GM23338 (cell line): ENCODE measurements around the gene TMCO1. TPM values are rescaled to one million over a fixed set of nuclear protein-coding genes. Genes with fewer than 3 reads are reported as not detected.

Source experiments
- ATAC-seq: fragments of 200-7000 bp; cut with Tn5 transposase; 3 replicates; pipeline ENCODE4 v1.9.1; 2020
- DNase-seq: peaks from one replicate; pipeline ENCODE4 v3.0.0-alpha.2; 2015; ENCODE audit warnings: low spot score
- H2AFZ ChIP-seq: fragments of 200-600 bp; sonication (generic); 2 replicates; pipeline ENCODE4 v1.8.0; 2016; ENCODE audit warnings: antibody characterized with exemption, mild to moderate bottlenecking, moderate library complexity
- H3F3A ChIP-seq: fragments of 200-600 bp; sonication (generic); replicated peaks from 2 replicates; pipeline ENCODE4 v1.8.0; 2017; ENCODE audit warnings: antibody characterized with exemption, mixed run types, low read depth
- H3K27ac ChIP-seq: fragments of 200-600 bp; sonication (generic); 2 replicates; pipeline ENCODE4 v1.6.1; 2016; ENCODE audit warnings: low read depth
- H3K27me3 ChIP-seq: fragments of 200-600 bp; sonication (generic); 2 replicates; pipeline ENCODE4 v1.8.0; 2016; ENCODE audit warnings: mild to moderate bottlenecking, mixed run types, moderate library complexity; ENCODE audit not compliant: insufficient read depth
- H3K36me3 ChIP-seq: fragments of 200-600 bp; sonication (generic); 2 replicates; pipeline ENCODE4 v1.8.0; 2016; ENCODE audit warnings: mild to moderate bottlenecking; ENCODE audit not compliant: insufficient read depth
- H3K4me1 ChIP-seq: fragments of 200-600 bp; sonication (generic); 2 replicates; pipeline ENCODE4 v1.8.0; 2016; ENCODE audit warnings: mild to moderate bottlenecking, moderate library complexity; ENCODE audit not compliant: insufficient read depth
- H3K4me2 ChIP-seq: fragments of 200-600 bp; sonication (generic); 2 replicates; pipeline ENCODE4 v1.7.1; 2017; ENCODE audit warnings: mixed run types
- H3K4me3 ChIP-seq: fragments of 200-600 bp; sonication (generic); 2 replicates; pipeline ENCODE4 v1.6.1; 2016; ENCODE audit warnings: mixed run types
- H3K79me2 ChIP-seq: fragments of 200-600 bp; sonication (generic); replicated peaks from 2 replicates; pipeline ENCODE4 v1.8.0; 2017; ENCODE audit warnings: mild to moderate bottlenecking; ENCODE audit not compliant: insufficient read depth
- H3K9me2 ChIP-seq: fragments of 200-600 bp; sonication (generic); 2 replicates; pipeline ENCODE4 v1.8.0; 2017; ENCODE audit not compliant: insufficient read depth
- H4K20me1 ChIP-seq: fragments of 200-600 bp; sonication (generic); replicated peaks from 2 replicates; pipeline ENCODE4 v1.8.0; 2017; ENCODE audit warnings: mild to moderate bottlenecking; ENCODE audit not compliant: insufficient read depth
- H3K27ac Mint-ChIP-seq: 2 replicates; pipeline ENCODE4 v1.8.0; 2020; ENCODE audit warnings: inconsistent platforms, mild to moderate bottlenecking, moderate library complexity, mixed read lengths
- H3K27me3 Mint-ChIP-seq: 3 replicates; pipeline ENCODE4 v1.8.0; 2022; ENCODE audit warnings: low read depth, mild to moderate bottlenecking, moderate library complexity, mixed read lengths, inconsistent platforms; ENCODE audit not compliant: insufficient read depth, poor library complexity
- H3K36me3 Mint-ChIP-seq: 3 replicates; pipeline ENCODE4 v1.8.0; 2021; ENCODE audit warnings: low read depth, mild to moderate bottlenecking, inconsistent platforms, moderate library complexity, mixed read lengths
- H3K4me1 Mint-ChIP-seq: 3 replicates; pipeline ENCODE4 v1.8.0; 2020; ENCODE audit warnings: mild to moderate bottlenecking, inconsistent platforms, mixed read lengths
- H3K4me3 Mint-ChIP-seq: 3 replicates; pipeline ENCODE4 v1.8.0; 2021; ENCODE audit warnings: moderate library complexity, mild to moderate bottlenecking, inconsistent platforms, mixed read lengths
- H3K9me3 Mint-ChIP-seq: 3 replicates; pipeline ENCODE4 v1.8.0; 2020; ENCODE audit warnings: moderate library complexity, mild to moderate bottlenecking, inconsistent platforms, mixed read lengths
- CREB1 ChIP-seq: fragments of 250-450 bp; sonication (Bioruptor Pico); IDR thresholded peaks from 2 replicates; pipeline ENCODE4 v1.5.0; 2020; ENCODE audit warnings: low read depth, mild to moderate bottlenecking, moderate library complexity
- CTCF ChIP-seq, 2 experiments: fragments of 200-600 bp in 1 of 2; sonication (generic) in 1 of 2; conservative IDR thresholded peaks; 2 replicates each; pipeline versions ENCODE4 v1.5.1 to v1.6.1; 2016 to 2017; ENCODE audit warnings: antibody characterized with exemption in 2 of 2, low read depth in 2 of 2, mild to moderate bottlenecking in 2 of 2, moderate library complexity in 1 of 2
- ETS1 ChIP-seq: IDR thresholded peaks from 2 replicates; pipeline ENCODE4 v1.6.1; 2016; ENCODE audit warnings: antibody characterized with exemption
- EZH2 ChIP-seq: fragments of 200-600 bp; sonication (generic); IDR thresholded peaks from one replicate; pipeline ENCODE4 v1.8.0; 2017; ENCODE audit warnings: antibody characterized with exemption, mild to moderate bottlenecking, low read depth; ENCODE audit not compliant: unreplicated experiment
- EZH2phosphoT487 ChIP-seq: fragments of 200-600 bp; sonication (generic); IDR thresholded peaks from one replicate; pipeline ENCODE4 v1.8.1; 2018; ENCODE audit warnings: antibody characterized with exemption; ENCODE audit not compliant: unreplicated experiment
- JUNB ChIP-seq: IDR thresholded peaks from one replicate; pipeline ENCODE4 v1.6.1; 2016; ENCODE audit warnings: antibody characterized with exemption; ENCODE audit not compliant: unreplicated experiment
- NANOG ChIP-seq: IDR thresholded peaks from 2 replicates; pipeline ENCODE4 v1.6.1; 2016; ENCODE audit warnings: antibody characterized with exemption, borderline replicate concordance
- POLR2AphosphoS5 ChIP-seq: IDR thresholded peaks from 2 replicates; pipeline ENCODE4 v1.6.1; 2016; ENCODE audit warnings: antibody characterized with exemption, low read depth
- REST ChIP-seq: IDR thresholded peaks from one replicate; pipeline ENCODE4 v1.6.1; 2018; ENCODE audit warnings: antibody characterized with exemption; ENCODE audit not compliant: unreplicated experiment
- STAT1 ChIP-seq: IDR thresholded peaks from one replicate; pipeline ENCODE4 v1.6.1; 2016; ENCODE audit warnings: antibody characterized with exemption; ENCODE audit not compliant: unreplicated experiment
- ZNF114 ChIP-seq: fragments of 250-450 bp; sonication (Bioruptor Pico); IDR thresholded peaks from 2 replicates; pipeline ENCODE4 v1.5.0; 2020; ENCODE audit warnings: mild to moderate bottlenecking, moderate library complexity
- ZNF331 ChIP-seq: fragments of 250-450 bp; sonication (Bioruptor Pico); IDR thresholded peaks from 2 replicates; pipeline ENCODE4 v1.5.0; 2020; ENCODE audit warnings: low read depth, mild to moderate bottlenecking, moderate library complexity
- polyA plus RNA-seq: library from polyadenylated mRNA; unstranded; fragments of >200 nt; fragmentation: Nextera tagmentation; extraction: Ambion mirVana; gene quantifications from 2 replicates; pipeline ENCODE4 v1.2.1, GENCODE V29; 2016
- total RNA-seq: library from RNA; depleted of rRNA; stranded (reverse); fragments of >200 nt; shearing (Covaris generic); gene quantifications from 2 replicates; pipeline ENCODE4 v1.2.3, GENCODE V29; 2014
- TF ChIP-seq, protein P1 (sequence below): fragments of 250-450 bp; sonication (Bioruptor Pico); IDR thresholded peaks from 2 replicates; pipeline ENCODE4 v1.5.0; 2020; ENCODE audit warnings: mild to moderate bottlenecking, moderate library complexity

TMCO1 gene
- total and polyA plus RNA-seq, 2 experiments from 2014 or later = 38.3 to 116 TPM

GRCh38 chr1:165816157-165816556 is 47.5 kb upstream of the TMCO1 start:
- H3K4me1 ChIP-seq = no peaks in the 10 kb centered on the region
- TF ChIP-seq ETS1 (no peak), ZNF114 (no peak), STAT1 (no peak), NANOG (no peak), JUNB (no peak), EZH2 (no peak), POLR2AphosphoS5 (no peak), ZNF331 (CRISPR knock-in tag) (no peak), CREB1 (no peak), EZH2phosphoT487 (no peak), CTCF (conservative IDR thresholded peaks at IDR 0.05; ENCODE audit: low read depth in 2 of 2) (no peak), REST (no peak)
- TF ChIP-seq, protein P1, sequence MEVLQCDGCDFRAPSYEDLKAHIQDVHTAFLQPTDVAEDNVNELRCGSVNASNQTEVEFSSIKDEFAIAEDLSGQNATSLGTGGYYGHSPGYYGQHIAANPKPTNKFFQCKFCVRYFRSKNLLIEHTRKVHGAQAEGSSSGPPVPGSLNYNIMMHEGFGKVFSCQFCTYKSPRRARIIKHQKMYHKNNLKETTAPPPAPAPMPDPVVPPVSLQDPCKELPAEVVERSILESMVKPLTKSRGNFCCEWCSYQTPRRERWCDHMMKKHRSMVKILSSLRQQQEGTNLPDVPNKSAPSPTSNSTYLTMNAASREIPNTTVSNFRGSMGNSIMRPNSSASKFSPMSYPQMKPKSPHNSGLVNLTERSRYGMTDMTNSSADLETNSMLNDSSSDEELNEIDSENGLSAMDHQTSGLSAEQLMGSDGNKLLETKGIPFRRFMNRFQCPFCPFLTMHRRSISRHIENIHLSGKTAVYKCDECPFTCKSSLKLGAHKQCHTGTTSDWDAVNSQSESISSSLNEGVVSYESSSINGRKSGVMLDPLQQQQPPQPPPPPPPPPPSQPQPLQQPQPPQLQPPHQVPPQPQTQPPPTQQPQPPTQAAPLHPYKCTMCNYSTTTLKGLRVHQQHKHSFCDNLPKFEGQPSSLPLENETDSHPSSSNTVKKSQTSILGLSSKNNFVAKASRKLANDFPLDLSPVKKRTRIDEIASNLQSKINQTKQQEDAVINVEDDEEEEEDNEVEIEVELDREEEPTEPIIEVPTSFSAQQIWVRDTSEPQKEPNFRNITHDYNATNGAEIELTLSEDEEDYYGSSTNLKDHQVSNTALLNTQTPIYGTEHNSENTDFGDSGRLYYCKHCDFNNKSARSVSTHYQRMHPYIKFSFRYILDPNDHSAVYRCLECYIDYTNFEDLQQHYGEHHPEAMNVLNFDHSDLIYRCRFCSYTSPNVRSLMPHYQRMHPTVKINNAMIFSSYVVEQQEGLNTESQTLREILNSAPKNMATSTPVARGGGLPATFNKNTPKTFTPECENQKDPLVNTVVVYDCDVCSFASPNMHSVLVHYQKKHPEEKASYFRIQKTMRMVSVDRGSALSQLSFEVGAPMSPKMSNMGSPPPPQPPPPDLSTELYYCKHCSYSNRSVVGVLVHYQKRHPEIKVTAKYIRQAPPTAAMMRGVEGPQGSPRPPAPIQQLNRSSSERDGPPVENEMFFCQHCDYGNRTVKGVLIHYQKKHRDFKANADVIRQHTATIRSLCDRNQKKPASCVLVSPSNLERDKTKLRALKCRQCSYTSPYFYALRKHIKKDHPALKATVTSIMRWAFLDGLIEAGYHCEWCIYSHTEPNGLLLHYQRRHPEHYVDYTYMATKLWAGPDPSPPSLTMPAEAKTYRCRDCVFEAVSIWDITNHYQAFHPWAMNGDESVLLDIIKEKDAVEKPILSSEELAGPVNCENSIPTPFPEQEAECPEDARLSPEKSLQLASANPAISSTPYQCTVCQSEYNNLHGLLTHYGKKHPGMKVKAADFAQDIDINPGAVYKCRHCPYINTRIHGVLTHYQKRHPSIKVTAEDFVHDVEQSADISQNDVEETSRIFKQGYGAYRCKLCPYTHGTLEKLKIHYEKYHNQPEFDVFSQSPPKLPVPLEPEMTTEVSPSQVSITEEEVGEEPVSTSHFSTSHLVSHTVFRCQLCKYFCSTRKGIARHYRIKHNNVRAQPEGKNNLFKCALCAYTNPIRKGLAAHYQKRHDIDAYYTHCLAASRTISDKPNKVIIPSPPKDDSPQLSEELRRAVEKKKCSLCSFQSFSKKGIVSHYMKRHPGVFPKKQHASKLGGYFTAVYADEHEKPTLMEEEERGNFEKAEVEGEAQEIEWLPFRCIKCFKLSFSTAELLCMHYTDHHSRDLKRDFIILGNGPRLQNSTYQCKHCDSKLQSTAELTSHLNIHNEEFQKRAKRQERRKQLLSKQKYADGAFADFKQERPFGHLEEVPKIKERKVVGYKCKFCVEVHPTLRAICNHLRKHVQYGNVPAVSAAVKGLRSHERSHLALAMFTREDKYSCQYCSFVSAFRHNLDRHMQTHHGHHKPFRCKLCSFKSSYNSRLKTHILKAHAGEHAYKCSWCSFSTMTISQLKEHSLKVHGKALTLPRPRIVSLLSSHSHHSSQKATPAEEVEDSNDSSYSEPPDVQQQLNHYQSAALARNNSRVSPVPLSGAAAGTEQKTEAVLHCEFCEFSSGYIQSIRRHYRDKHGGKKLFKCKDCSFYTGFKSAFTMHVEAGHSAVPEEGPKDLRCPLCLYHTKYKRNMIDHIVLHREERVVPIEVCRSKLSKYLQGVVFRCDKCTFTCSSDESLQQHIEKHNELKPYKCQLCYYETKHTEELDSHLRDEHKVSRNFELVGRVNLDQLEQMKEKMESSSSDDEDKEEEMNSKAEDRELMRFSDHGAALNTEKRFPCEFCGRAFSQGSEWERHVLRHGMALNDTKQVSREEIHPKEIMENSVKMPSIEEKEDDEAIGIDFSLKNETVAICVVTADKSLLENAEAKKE (CRISPR knock-in tag) = no peak
- no peaks in the 10 kb centered on the region for H3K36me3 ChIP-seq
- no peaks in the 10 kb centered on the region for H3K79me2 ChIP-seq
- H3K9me2 ChIP-seq = no peaks in the 10 kb centered on the region
- Mint-ChIP-seq H3K27me3 (no peaks in the 10 kb centered on the region), H3K27ac (no peak overlapping the region), H3K36me3 (no peaks in the 10 kb centered on the region), H3K4me3 (no peak overlapping the region), H3K4me1 (no peaks in the 10 kb centered on the region), H3K9me3 (no peaks in the 10 kb centered on the region)
- no peak overlapping the region for H3K4me2 ChIP-seq
- H3K27ac ChIP-seq = no peak overlapping the region
- H4K20me1 ChIP-seq = no peaks in the 10 kb centered on the region
- H3K4me3 ChIP-seq = no peak overlapping the region
- H2AFZ ChIP-seq = no peak overlapping the region; the same call in 1 of the 2 replicates
- DNase-seq = no peak
- H3F3A ChIP-seq = no peaks in the 10 kb centered on the region
- H3K27me3 ChIP-seq = no peaks in the 10 kb centered on the region
- ATAC-seq = no peak
